CD14-positive monocyte (primary cell): ENCODE measurements around the gene GCK. TPM values are rescaled to one million over a fixed set of nuclear protein-coding genes. Genes with fewer than 3 reads are reported as not detected.

Experiments
- DNase-seq, 3 donors: peaks; one replicate each; pipeline ENCODE4 v3.0.0-alpha.2; 2011 to 2022
- H2AFZ ChIP-seq: 2 replicates; pipeline ENCODE4 v1.6.0; 2012; ENCODE audit warnings: mild to moderate bottlenecking, low read depth, low read length, inconsistent platforms; ENCODE audit not compliant: insufficient read depth, poor library complexity, severe bottlenecking
- H3K27ac ChIP-seq, 2 donors: 1 replicate in 1 of 2; 2 replicates in 1 of 2; pipeline ENCODE4 v1.5.1; 2012 to 2013; ENCODE audit warnings: low read length in 2 of 2, control low read depth in 1 of 2, inconsistent platforms in 1 of 2, low read depth in 1 of 2, mild to moderate bottlenecking in 1 of 2
- H3K27me3 ChIP-seq, 2 donors: one replicate each; pipeline versions ENCODE4 v1.6.0 to v1.6.1; 2011 to 2013; ENCODE audit warnings: low read length in 2 of 2; ENCODE audit not compliant: control insufficient read depth in 2 of 2, insufficient read depth in 2 of 2
- H3K36me3 ChIP-seq, 2 donors: replicated peaks in 1 of 2; 1 replicate in 1 of 2; 2 replicates in 1 of 2; pipeline versions ENCODE4 v1.5.1 to v1.6.1; 2012 to 2013; ENCODE audit warnings: low read length in 2 of 2, control low read depth in 1 of 2, inconsistent platforms in 1 of 2, mild to moderate bottlenecking in 1 of 2; ENCODE audit not compliant: insufficient read depth in 2 of 2, control insufficient read depth in 1 of 2
- H3K4me1 ChIP-seq, 2 donors: 1 replicate in 1 of 2; 2 replicates in 1 of 2; pipeline versions ENCODE4 v1.5.1 to v1.6.1; 2012 to 2013; ENCODE audit warnings: low read length in 2 of 2, control low read depth in 1 of 2, inconsistent platforms in 1 of 2, mild to moderate bottlenecking in 1 of 2, moderate library complexity in 1 of 2; ENCODE audit not compliant: insufficient read depth in 2 of 2, control insufficient read depth in 1 of 2
- H3K4me2 ChIP-seq: replicated peaks from 2 replicates; pipeline ENCODE3; 2012; ENCODE audit warnings: low read length, moderate library complexity, mild to moderate bottlenecking; ENCODE audit not compliant: poor library complexity, severe bottlenecking; ENCODE audit errors: extremely low read depth
- H3K4me3 ChIP-seq, 3 experiments: fragments of 200-600 bp in 1 of 3; sonication (generic) in 1 of 3; replicated peaks in 1 of 3; 1 replicate in 2 of 3; 2 replicates in 1 of 3; pipeline ENCODE4 v1.5.1; 2011 to 2013; ENCODE audit warnings: low read length in 3 of 3, mild to moderate bottlenecking in 3 of 3, control low read depth in 2 of 3, low read depth in 2 of 3, inconsistent platforms in 1 of 3, moderate library complexity in 1 of 3
- H3K79me2 ChIP-seq: 2 replicates; pipeline ENCODE4 v1.6.0; 2012; ENCODE audit warnings: mild to moderate bottlenecking, control low read depth, inconsistent platforms, low read length, moderate library complexity; ENCODE audit not compliant: insufficient read depth
- H3K9ac ChIP-seq: 2 replicates; pipeline ENCODE4 v1.6.0; 2017; ENCODE audit warnings: low read length, mild to moderate bottlenecking; ENCODE audit not compliant: insufficient read depth, poor library complexity, severe bottlenecking
- H3K9me3 ChIP-seq, 2 donors: replicated peaks in 1 of 2; 1 replicate in 1 of 2; 2 replicates in 1 of 2; pipeline versions ENCODE4 v1.5.1 to v1.6.1; 2012 to 2013; ENCODE audit warnings: low read length in 2 of 2, control low read depth in 1 of 2; ENCODE audit not compliant: control insufficient read depth in 1 of 2, insufficient read depth in 1 of 2
- H4K20me1 ChIP-seq: 2 replicates; pipeline ENCODE4 v1.6.0; 2012; ENCODE audit warnings: mild to moderate bottlenecking, low read length, control low read depth, moderate library complexity; ENCODE audit not compliant: insufficient read depth
- H3K27ac Mint-ChIP-seq, 7 donors: one replicate each; pipeline ENCODE4 v1.8.0; 2020; ENCODE audit warnings: mild to moderate bottlenecking in 7 of 7, mixed read lengths in 7 of 7, moderate library complexity in 6 of 7, inconsistent platforms in 2 of 7
- H3K27me3 Mint-ChIP-seq, 3 donors: one replicate each; pipeline ENCODE4 v1.8.0; 2021 to 2022; ENCODE audit warnings: low read depth in 3 of 3, mild to moderate bottlenecking in 3 of 3, mixed read lengths in 3 of 3, moderate library complexity in 3 of 3, inconsistent platforms in 1 of 3
- H3K36me3 Mint-ChIP-seq, 2 donors: one replicate each; pipeline ENCODE4 v1.8.0; 2020; ENCODE audit warnings: mixed read lengths in 2 of 2, inconsistent platforms in 1 of 2, mild to moderate bottlenecking in 1 of 2
- H3K4me1 Mint-ChIP-seq: one replicate; pipeline ENCODE4 v1.8.0; 2020; ENCODE audit warnings: mild to moderate bottlenecking, mixed read lengths
- H3K4me3 Mint-ChIP-seq, 2 donors: one replicate each; pipeline ENCODE4 v1.8.0; 2020; ENCODE audit warnings: mild to moderate bottlenecking in 2 of 2, mixed read lengths in 2 of 2, moderate library complexity in 1 of 2
- H3K9me3 Mint-ChIP-seq, 7 donors: one replicate each; pipeline ENCODE4 v1.8.0; 2020 to 2022; ENCODE audit warnings: mixed read lengths in 7 of 7, mild to moderate bottlenecking in 6 of 7, moderate library complexity in 6 of 7, inconsistent platforms in 2 of 7
- WGBS: methylation state at CpG from one replicate; pipeline ENCODE4 v1.1.5; 2013; ENCODE audit warnings: missing lambda C conversion rate; ENCODE audit not compliant: insufficient coverage; 5-methylcytosine and 5-hydroxymethylcytosine counted together
- intact Hi-C, 2 donors: fragments of 100-400 bp; cut with micrococcal nuclease; formaldehyde crosslinking; loops; one replicate each; pipeline versions ENCODE4 v1.15.0 to v1.15.1; 2023
- polyA plus RNA-seq, 3 donors: library from polyadenylated mRNA; depleted of rRNA in 1 of 3; unstranded in 2 of 3; stranded (reverse) in 1 of 3; fragments of 300-500 nt in 2 of 3; fragments of >200 nt in 1 of 3; fragmentation: Illumina TruSeq in 2 of 3; gene quantifications; 1 replicate in 2 of 3; 2 replicates in 1 of 3; pipeline ENCODE4 v1.2.3, GENCODE V29; 2012 to 2021
- TF ChIP-seq, protein P1 (sequence below): fragments of 200-600 bp; IDR thresholded peaks from one replicate; pipeline ENCODE4 v1.8.0; 2022; ENCODE audit warnings: antibody characterized with exemption, mild to moderate bottlenecking

Gene GCK
- polyA plus RNA-seq, 3 donors: not detected

DNA sequence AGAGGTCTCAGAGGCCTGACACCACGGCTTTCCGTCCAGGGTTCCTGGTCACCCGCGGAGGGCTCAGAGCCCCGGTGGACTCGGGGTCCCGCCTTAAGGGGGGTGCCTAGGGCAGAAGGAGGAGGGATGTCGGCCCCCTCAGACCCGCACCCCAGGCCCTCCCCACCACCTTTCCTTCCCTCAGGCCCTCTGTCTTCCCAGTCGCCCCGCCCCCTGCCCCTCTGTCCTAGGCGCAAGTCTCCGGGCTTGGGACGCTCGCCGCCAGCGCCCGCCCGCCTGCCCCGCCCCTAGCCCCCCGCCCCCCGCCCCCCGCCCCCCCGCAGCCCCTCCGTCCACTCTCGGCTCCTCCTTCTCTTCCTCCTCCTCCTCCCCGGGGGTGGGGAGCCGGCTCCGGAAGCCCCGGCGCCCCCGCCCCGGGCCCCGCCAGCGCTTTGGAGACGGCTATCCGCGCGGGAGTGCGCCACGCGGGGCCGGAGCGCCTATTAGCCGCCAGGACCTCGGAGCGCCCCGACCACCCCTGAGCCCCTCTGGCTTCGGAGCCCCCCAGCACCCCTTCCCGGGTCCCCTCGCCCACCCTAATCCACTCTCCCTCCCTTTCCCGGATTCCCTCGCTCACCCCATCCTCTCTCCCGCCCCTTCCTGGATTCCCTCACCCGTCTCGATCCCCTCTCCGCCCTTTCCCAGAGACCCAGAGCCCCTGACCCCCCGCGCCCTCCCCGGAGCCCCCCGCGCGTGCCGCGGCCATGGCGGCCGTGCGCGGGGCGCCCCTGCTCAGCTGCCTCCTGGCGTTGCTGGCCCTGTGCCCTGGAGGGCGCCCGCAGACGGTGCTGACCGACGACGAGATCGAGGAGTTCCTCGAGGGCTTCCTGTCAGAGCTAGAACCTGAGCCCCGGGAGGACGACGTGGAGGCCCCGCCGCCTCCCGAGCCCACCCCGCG lies 85.0 kb downstream of the GCK start, which contains the start of gene AEBP1:
TSS of gene AEBP1 (plus strand) at position 423 of the 937 bp plus-strand sequence. CDS start at position 744, 321 bp downstream.
- Histone ChIP-seq H4K20me1 (no peaks in the 10 kb centered on the region), H3K4me3 (peak within 1 kb of the TSS in 1 of 3 experiments; percentile 28), H3K27ac (no peak within 1 kb of the TSS), H3K27me3 (peaks cover 14 to 34% of the 10 kb centered on the region in 2 donors), H3K79me2 (no peaks in the 10 kb centered on the region), H2AFZ (peak within 1 kb of the TSS; percentile 63), H3K4me2 (peak within 1 kb of the TSS; percentile 47), H3K4me1 (peaks cover 0 to 5% of the 10 kb centered on the region in 2 donors), H3K9me3 (no peaks in the 10 kb centered on the region), H3K36me3 (no peaks in the 10 kb centered on the region), H3K9ac (peak within 1 kb of the TSS; percentile 15)
- H3K27me3 Mint-ChIP-seq: peaks cover 37 to 47% (median 38%) of the 10 kb centered on the region in 3 donors
- DNase-seq: no peak
- H3K36me3 Mint-ChIP-seq: no peaks in the 10 kb centered on the region
- TF ChIP-seq, protein P1, sequence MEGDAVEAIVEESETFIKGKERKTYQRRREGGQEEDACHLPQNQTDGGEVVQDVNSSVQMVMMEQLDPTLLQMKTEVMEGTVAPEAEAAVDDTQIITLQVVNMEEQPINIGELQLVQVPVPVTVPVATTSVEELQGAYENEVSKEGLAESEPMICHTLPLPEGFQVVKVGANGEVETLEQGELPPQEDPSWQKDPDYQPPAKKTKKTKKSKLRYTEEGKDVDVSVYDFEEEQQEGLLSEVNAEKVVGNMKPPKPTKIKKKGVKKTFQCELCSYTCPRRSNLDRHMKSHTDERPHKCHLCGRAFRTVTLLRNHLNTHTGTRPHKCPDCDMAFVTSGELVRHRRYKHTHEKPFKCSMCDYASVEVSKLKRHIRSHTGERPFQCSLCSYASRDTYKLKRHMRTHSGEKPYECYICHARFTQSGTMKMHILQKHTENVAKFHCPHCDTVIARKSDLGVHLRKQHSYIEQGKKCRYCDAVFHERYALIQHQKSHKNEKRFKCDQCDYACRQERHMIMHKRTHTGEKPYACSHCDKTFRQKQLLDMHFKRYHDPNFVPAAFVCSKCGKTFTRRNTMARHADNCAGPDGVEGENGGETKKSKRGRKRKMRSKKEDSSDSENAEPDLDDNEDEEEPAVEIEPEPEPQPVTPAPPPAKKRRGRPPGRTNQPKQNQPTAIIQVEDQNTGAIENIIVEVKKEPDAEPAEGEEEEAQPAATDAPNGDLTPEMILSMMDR: no peak
- peak within 1 kb of the TSS in 2 of 7 donors; percentile 30 to 50 for H3K27ac Mint-ChIP-seq
- H3K9me3 Mint-ChIP-seq: peaks cover 0 to 8% (median 0%) of the 10 kb centered on the region in 7 donors
- under 1% methylated on average over 51 of the region's 87 CpGs for WGBS
- peak within 1 kb of the TSS; percentile 16 to 70 for H3K4me3 Mint-ChIP-seq
- peaks cover 3% of the 10 kb centered on the region for H3K4me1 Mint-ChIP-seq
- intact Hi-C loops: no loop called here

DNA sequence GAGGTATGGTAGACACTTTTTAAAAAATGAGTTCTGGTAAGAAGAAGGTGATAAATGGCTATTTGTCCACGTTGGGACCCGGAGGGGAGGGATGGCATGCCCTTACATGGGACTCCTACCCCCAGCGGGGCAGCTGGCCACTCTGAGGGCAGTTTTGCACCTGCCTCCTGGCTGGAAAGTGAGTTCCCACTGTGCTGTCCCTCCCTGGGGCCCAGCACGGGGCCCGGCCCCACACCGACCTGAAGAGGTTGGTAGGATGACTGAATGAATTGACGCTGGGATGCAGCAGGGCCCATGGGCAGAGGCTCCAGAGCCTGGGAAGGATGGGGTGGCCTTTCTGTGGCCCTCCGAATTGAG lies 85.7 kb downstream of the GCK start:
- Histone ChIP-seq H3K4me2 (no peak overlapping the region), H3K36me3 (no peaks in the 10 kb centered on the region), H3K27me3 (peaks cover 14 to 34% of the 10 kb centered on the region in 2 donors), H3K9ac (no peak overlapping the region), H3K79me2 (no peaks in the 10 kb centered on the region), H3K9me3 (no peaks in the 10 kb centered on the region), H2AFZ (no peak overlapping the region), H4K20me1 (no peaks in the 10 kb centered on the region), H3K4me1 (peaks cover 0 to 5% of the 10 kb centered on the region in 2 donors), H3K4me3 (no peak overlapping the region), H3K27ac (no peak overlapping the region)
- peaks cover 37 to 47% (median 38%) of the 10 kb centered on the region in 3 donors for H3K27me3 Mint-ChIP-seq
- intact Hi-C loops: no loop called here
- H3K27ac Mint-ChIP-seq: peak overlapping the region in 1 of 7 donors; percentile 30
- TF ChIP-seq, protein P1: no peak
- peak overlapping the region in 1 of 2 donors; percentile 70 for H3K4me3 Mint-ChIP-seq
- WGBS: 66% methylated on average over 8 of the region's 8 CpGs
- H3K36me3 Mint-ChIP-seq: no peaks in the 10 kb centered on the region
- peaks cover 0 to 8% (median 0%) of the 10 kb centered on the region in 7 donors for H3K9me3 Mint-ChIP-seq
- peaks cover 3% of the 10 kb centered on the region for H3K4me1 Mint-ChIP-seq
- DNase-seq: no peak
